HEK293 (cell line): ENCODE measurements around the gene NEU1.

Experiments used
- HOXC10 ChIP-seq: sonication (generic); formaldehyde crosslinking; IDR thresholded peaks from 2 replicates; pipeline ENCODE4 v1.8.1; 2023; ENCODE audit warnings: mild to moderate bottlenecking, missing genetic modification reagents
- MEIS1 ChIP-seq: sonication (generic); formaldehyde crosslinking; IDR thresholded peaks from 2 replicates; pipeline ENCODE4 v1.8.1; 2022; ENCODE audit warnings: missing genetic modification reagents, mild to moderate bottlenecking, borderline replicate concordance
- OSR2 ChIP-seq: fragments of 450-650 bp; formaldehyde crosslinking; IDR thresholded peaks from 2 replicates; pipeline ENCODE4 v1.5.1; 2016; ENCODE audit warnings: missing biosample characterization, missing genetic modification characterization
- REPIN1 ChIP-seq: fragments of 450-650 bp; formaldehyde crosslinking; IDR thresholded peaks from 2 replicates; pipeline ENCODE4 v1.5.1; 2017; ENCODE audit warnings: missing biosample characterization, missing genetic modification characterization, low read depth
- SCRT1 ChIP-seq: fragments of 450-650 bp; formaldehyde crosslinking; IDR thresholded peaks from 2 replicates; pipeline ENCODE4 v1.5.1; 2016; ENCODE audit warnings: missing biosample characterization, missing genetic modification characterization, borderline replicate concordance
- SCRT2 ChIP-seq: fragments of 450-650 bp; formaldehyde crosslinking; IDR thresholded peaks from 2 replicates; pipeline ENCODE4 v1.5.1; 2016; ENCODE audit warnings: missing biosample characterization, missing genetic modification characterization
- ZBTB7A ChIP-seq: fragments of 450-650 bp; formaldehyde crosslinking; IDR thresholded peaks from 2 replicates; pipeline ENCODE4 v1.5.1; 2016; ENCODE audit warnings: low read depth, missing biosample characterization, missing genetic modification characterization
- ZNF155 ChIP-seq: fragments of 450-650 bp; formaldehyde crosslinking; IDR thresholded peaks from 2 replicates; pipeline ENCODE4 v1.5.1; 2016; ENCODE audit warnings: missing biosample characterization, missing genetic modification characterization
- ZNF2 ChIP-seq: fragments of 450-650 bp; formaldehyde crosslinking; IDR thresholded peaks from 2 replicates; pipeline ENCODE4 v1.5.1; 2016; ENCODE audit warnings: missing biosample characterization, missing genetic modification characterization
- ZNF214 ChIP-seq: fragments of 450-650 bp; formaldehyde crosslinking; IDR thresholded peaks from 2 replicates; pipeline ENCODE4 v1.5.1; 2017; ENCODE audit warnings: missing biosample characterization, mild to moderate bottlenecking, missing genetic modification characterization, borderline replicate concordance
- ZNF239 ChIP-seq: fragments of 450-650 bp; formaldehyde crosslinking; IDR thresholded peaks from 2 replicates; pipeline ENCODE4 v1.5.1; 2016; ENCODE audit warnings: missing biosample characterization, missing genetic modification characterization
- ZNF24 ChIP-seq: fragments of 450-650 bp; formaldehyde crosslinking; IDR thresholded peaks from 2 replicates; pipeline ENCODE4 v1.5.1; 2016; ENCODE audit warnings: missing biosample characterization, missing genetic modification characterization
- ZNF366 ChIP-seq: fragments of 450-650 bp; formaldehyde crosslinking; conservative IDR thresholded peaks from 2 replicates; pipeline ENCODE4 v1.5.1; 2016; ENCODE audit warnings: missing biosample characterization, missing genetic modification characterization
- ZNF529 ChIP-seq: fragments of 450-650 bp; formaldehyde crosslinking; IDR thresholded peaks from 2 replicates; pipeline ENCODE4 v1.5.1; 2017; ENCODE audit warnings: missing genetic modification characterization, missing biosample characterization; ENCODE audit not compliant: insufficient replicate concordance
- ZNF561 ChIP-seq: fragments of 450-650 bp; IDR thresholded peaks from 2 replicates; pipeline ENCODE4 v1.5.1; 2018; ENCODE audit warnings: missing biosample characterization, missing genetic modification characterization, borderline replicate concordance
- ZNF585B ChIP-seq: fragments of 450-650 bp; formaldehyde crosslinking; IDR thresholded peaks from 2 replicates; pipeline ENCODE4 v1.5.1; 2016; ENCODE audit warnings: missing biosample characterization, missing genetic modification characterization
- ZNF600 ChIP-seq: fragments of 450-650 bp; formaldehyde crosslinking; IDR thresholded peaks from 2 replicates; pipeline ENCODE4 v1.5.1; 2016; ENCODE audit warnings: missing biosample characterization, missing genetic modification characterization
- ZNF610 ChIP-seq: fragments of 450-650 bp; formaldehyde crosslinking; IDR thresholded peaks from 2 replicates; pipeline ENCODE4 v1.5.1; 2016; ENCODE audit warnings: missing biosample characterization, missing genetic modification characterization, borderline replicate concordance
- ZNF660 ChIP-seq: fragments of 450-650 bp; IDR thresholded peaks from 2 replicates; pipeline ENCODE4 v1.5.1; 2018; ENCODE audit warnings: missing biosample characterization, mild to moderate bottlenecking, missing genetic modification characterization
- TF ChIP-seq, protein P1 (sequence below): fragments of 450-650 bp; formaldehyde crosslinking; IDR thresholded peaks from 2 replicates; pipeline ENCODE4 v1.5.1; 2016; ENCODE audit warnings: missing biosample characterization, missing genetic modification characterization, borderline replicate concordance
- TF ChIP-seq, protein P2 (sequence below): sonication (generic); formaldehyde crosslinking; IDR thresholded peaks from 2 replicates; pipeline ENCODE4 v1.8.1; 2022; ENCODE audit warnings: mild to moderate bottlenecking, moderate library complexity, missing genetic modification reagents
- TF ChIP-seq, protein P3 (sequence below): fragments of 450-650 bp; formaldehyde crosslinking; IDR thresholded peaks from 2 replicates; pipeline ENCODE4 v1.5.1; 2017; ENCODE audit warnings: missing biosample characterization, missing genetic modification characterization
- TF ChIP-seq, protein P4 (sequence below): fragments of 450-650 bp; formaldehyde crosslinking; IDR thresholded peaks from 2 replicates; pipeline ENCODE4 v1.5.1; 2016; ENCODE audit warnings: missing biosample characterization, missing genetic modification characterization
- TF ChIP-seq, protein P5 (sequence below): fragments of 450-650 bp; formaldehyde crosslinking; IDR thresholded peaks from 2 replicates; pipeline ENCODE4 v1.5.0; 2017; ENCODE audit warnings: missing biosample characterization, missing genetic modification characterization, borderline replicate concordance
- TF ChIP-seq, protein P6 (sequence below): fragments of 450-650 bp; formaldehyde crosslinking; IDR thresholded peaks from 2 replicates; pipeline ENCODE4 v1.5.1; 2016; ENCODE audit warnings: missing biosample characterization, missing genetic modification characterization
- TF ChIP-seq, protein P7 (sequence below): fragments of 450-650 bp; formaldehyde crosslinking; IDR thresholded peaks from 2 replicates; pipeline ENCODE4 v1.5.1; 2016; ENCODE audit warnings: missing biosample characterization, missing genetic modification characterization

The NEU1 gene

DNA sequence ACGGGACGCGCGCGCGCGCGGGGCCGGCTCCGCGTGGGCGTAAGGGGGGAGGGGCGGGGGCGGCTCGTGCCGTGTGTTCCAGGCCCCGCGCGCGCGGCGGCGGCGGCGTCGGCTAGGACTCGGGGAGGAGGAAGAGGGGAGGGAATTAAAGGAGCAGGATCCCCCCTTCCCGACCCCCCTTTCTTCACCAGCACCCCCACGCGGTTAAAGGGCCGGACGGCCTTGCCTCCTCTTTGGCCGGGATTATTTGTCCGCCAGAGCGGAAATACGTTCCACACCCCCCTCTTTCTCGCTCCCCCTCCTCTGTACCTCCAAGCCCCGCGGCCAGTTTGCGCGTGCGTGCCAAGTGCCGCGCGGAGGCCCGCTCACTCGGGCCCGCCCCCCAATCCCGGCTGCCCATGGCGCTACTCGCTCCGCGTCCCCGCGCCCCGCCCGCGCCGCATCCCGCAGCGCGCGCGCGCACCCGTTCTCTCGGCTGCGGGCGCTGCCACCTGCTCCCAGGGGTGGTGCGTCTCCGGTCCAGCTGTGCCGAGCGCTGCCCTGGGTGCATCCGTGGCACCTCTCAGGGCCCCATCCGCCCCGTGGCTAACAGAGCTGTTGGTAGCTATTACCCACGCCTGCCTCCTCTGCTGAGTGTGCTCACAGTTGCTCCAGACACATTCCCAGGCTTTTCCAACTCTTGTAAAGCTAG, 39.5 kb upstream of the NEU1 start, which contains the start of gene ZBTB12 (continued):
- TF ChIP-seq, protein P1, sequence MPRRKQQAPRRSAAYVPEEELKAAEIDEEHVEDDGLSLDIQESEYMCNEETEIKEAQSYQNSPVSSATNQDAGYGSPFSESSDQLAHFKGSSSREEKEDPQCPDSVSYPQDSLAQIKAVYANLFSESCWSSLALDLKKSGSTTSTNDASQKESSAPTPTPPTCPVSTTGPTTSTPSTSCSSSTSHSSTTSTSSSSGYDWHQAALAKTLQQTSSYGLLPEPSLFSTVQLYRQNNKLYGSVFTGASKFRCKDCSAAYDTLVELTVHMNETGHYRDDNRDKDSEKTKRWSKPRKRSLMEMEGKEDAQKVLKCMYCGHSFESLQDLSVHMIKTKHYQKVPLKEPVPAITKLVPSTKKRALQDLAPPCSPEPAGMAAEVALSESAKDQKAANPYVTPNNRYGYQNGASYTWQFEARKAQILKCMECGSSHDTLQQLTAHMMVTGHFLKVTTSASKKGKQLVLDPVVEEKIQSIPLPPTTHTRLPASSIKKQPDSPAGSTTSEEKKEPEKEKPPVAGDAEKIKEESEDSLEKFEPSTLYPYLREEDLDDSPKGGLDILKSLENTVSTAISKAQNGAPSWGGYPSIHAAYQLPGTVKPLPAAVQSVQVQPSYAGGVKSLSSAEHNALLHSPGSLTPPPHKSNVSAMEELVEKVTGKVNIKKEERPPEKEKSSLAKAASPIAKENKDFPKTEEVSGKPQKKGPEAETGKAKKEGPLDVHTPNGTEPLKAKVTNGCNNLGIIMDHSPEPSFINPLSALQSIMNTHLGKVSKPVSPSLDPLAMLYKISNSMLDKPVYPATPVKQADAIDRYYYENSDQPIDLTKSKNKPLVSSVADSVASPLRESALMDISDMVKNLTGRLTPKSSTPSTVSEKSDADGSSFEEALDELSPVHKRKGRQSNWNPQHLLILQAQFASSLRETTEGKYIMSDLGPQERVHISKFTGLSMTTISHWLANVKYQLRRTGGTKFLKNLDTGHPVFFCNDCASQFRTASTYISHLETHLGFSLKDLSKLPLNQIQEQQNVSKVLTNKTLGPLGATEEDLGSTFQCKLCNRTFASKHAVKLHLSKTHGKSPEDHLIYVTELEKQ (tag by site-specific recombination) = no peak
- TF ChIP-seq ZNF155 = no peak
- TF ChIP-seq OSR2 (tag by site-specific recombination) = no peak
- TF ChIP-seq ZNF600 (tag by site-specific recombination) = 0 out of 2 replicates have a peak, but pooled peaks have one; percentile 37
- TF ChIP-seq REPIN1 (tag by site-specific recombination) = no peak
- TF ChIP-seq SCRT1 (tag by site-specific recombination) = no peak
- no peak for TF ChIP-seq SCRT2
- TF ChIP-seq, protein P2, sequence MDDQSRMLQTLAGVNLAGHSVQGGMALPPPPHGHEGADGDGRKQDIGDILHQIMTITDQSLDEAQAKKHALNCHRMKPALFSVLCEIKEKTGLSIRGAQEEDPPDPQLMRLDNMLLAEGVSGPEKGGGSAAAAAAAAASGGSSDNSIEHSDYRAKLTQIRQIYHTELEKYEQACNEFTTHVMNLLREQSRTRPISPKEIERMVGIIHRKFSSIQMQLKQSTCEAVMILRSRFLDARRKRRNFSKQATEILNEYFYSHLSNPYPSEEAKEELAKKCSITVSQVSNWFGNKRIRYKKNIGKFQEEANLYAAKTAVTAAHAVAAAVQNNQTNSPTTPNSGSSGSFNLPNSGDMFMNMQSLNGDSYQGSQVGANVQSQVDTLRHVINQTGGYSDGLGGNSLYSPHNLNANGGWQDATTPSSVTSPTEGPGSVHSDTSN (CRISPR knock-in tag) = peak; percentile 71; the same call in 1 of the 2 replicates
- TF ChIP-seq, protein P3, sequence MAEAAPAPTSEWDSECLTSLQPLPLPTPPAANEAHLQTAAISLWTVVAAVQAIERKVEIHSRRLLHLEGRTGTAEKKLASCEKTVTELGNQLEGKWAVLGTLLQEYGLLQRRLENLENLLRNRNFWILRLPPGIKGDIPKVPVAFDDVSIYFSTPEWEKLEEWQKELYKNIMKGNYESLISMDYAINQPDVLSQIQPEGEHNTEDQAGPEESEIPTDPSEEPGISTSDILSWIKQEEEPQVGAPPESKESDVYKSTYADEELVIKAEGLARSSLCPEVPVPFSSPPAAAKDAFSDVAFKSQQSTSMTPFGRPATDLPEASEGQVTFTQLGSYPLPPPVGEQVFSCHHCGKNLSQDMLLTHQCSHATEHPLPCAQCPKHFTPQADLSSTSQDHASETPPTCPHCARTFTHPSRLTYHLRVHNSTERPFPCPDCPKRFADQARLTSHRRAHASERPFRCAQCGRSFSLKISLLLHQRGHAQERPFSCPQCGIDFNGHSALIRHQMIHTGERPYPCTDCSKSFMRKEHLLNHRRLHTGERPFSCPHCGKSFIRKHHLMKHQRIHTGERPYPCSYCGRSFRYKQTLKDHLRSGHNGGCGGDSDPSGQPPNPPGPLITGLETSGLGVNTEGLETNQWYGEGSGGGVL (tag by site-specific recombination) = peak; percentile 97
- TF ChIP-seq, protein P4, sequence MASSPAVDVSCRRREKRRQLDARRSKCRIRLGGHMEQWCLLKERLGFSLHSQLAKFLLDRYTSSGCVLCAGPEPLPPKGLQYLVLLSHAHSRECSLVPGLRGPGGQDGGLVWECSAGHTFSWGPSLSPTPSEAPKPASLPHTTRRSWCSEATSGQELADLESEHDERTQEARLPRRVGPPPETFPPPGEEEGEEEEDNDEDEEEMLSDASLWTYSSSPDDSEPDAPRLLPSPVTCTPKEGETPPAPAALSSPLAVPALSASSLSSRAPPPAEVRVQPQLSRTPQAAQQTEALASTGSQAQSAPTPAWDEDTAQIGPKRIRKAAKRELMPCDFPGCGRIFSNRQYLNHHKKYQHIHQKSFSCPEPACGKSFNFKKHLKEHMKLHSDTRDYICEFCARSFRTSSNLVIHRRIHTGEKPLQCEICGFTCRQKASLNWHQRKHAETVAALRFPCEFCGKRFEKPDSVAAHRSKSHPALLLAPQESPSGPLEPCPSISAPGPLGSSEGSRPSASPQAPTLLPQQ (tag by site-specific recombination) = 0 out of 2 replicates have a peak, but pooled peaks have one; percentile 36
- no peak for TF ChIP-seq ZNF529 (tag by site-specific recombination)
- TF ChIP-seq HOXC10 = no peak
- TF ChIP-seq ZNF660 (tag by site-specific recombination) = peak; percentile 88
- no peak for TF ChIP-seq ZNF239 (tag by site-specific recombination)
- TF ChIP-seq, protein P5, sequence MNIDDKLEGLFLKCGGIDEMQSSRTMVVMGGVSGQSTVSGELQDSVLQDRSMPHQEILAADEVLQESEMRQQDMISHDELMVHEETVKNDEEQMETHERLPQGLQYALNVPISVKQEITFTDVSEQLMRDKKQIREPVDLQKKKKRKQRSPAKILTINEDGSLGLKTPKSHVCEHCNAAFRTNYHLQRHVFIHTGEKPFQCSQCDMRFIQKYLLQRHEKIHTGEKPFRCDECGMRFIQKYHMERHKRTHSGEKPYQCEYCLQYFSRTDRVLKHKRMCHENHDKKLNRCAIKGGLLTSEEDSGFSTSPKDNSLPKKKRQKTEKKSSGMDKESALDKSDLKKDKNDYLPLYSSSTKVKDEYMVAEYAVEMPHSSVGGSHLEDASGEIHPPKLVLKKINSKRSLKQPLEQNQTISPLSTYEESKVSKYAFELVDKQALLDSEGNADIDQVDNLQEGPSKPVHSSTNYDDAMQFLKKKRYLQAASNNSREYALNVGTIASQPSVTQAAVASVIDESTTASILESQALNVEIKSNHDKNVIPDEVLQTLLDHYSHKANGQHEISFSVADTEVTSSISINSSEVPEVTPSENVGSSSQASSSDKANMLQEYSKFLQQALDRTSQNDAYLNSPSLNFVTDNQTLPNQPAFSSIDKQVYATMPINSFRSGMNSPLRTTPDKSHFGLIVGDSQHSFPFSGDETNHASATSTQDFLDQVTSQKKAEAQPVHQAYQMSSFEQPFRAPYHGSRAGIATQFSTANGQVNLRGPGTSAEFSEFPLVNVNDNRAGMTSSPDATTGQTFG (tag by site-specific recombination) = no peak
- no peak for TF ChIP-seq ZNF585B (tag by site-specific recombination)
- TF ChIP-seq MEIS1 (CRISPR knock-in tag) = no peak
- TF ChIP-seq ZNF214 (tag by site-specific recombination) = no peak
- TF ChIP-seq ZNF366 = 0 out of 2 replicates have a peak, but pooled peaks have one; percentile 15
- TF ChIP-seq ZNF561 = peak; percentile 86; the same call in 1 of the 2 replicates
- TF ChIP-seq, protein P6, sequence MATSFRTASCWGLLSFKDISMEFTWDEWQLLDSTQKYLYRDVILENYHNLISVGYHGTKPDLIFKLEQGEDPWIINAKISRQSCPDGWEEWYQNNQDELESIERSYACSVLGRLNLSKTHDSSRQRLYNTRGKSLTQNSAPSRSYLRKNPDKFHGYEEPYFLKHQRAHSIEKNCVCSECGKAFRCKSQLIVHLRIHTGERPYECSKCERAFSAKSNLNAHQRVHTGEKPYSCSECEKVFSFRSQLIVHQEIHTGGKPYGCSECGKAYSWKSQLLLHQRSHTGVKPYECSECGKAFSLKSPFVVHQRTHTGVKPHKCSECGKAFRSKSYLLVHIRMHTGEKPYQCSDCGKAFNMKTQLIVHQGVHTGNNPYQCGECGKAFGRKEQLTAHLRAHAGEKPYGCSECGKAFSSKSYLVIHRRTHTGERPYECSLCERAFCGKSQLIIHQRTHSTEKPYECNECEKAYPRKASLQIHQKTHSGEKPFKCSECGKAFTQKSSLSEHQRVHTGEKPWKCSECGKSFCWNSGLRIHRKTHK = no peak
- TF ChIP-seq, protein P7, sequence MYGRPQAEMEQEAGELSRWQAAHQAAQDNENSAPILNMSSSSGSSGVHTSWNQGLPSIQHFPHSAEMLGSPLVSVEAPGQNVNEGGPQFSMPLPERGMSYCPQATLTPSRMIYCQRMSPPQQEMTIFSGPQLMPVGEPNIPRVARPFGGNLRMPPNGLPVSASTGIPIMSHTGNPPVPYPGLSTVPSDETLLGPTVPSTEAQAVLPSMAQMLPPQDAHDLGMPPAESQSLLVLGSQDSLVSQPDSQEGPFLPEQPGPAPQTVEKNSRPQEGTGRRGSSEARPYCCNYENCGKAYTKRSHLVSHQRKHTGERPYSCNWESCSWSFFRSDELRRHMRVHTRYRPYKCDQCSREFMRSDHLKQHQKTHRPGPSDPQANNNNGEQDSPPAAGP = 0 out of 2 replicates have a peak, but pooled peaks have one; percentile 25
- no peak for TF ChIP-seq ZNF2 (tag by site-specific recombination)
- TF ChIP-seq ZBTB7A = peak; percentile 70; the same call in 1 of the 2 replicates
- TF ChIP-seq ZNF610 = peak; percentile 61; the same call in 1 of the 2 replicates
- 0 out of 2 replicates have a peak, but pooled peaks have one; percentile 54 for TF ChIP-seq ZNF24
